NOMO-1 treated with dmso at 0.1 percent for 144 hours (cell line): Measurements from ENCODE around the gene PADI3.
"Not testable (repeated sequence)": the region's sequence is repeated elsewhere in the genome, so short reads cannot be mapped to it uniquely, and the experiment has no call there.

Experiments used
- DNase-seq: peaks from one replicate; lab custom pipeline; 2025; ENCODE audit not compliant: unreplicated experiment; lab: John Stamatoyannopoulos, UW

Gene PADI3

DNA sequence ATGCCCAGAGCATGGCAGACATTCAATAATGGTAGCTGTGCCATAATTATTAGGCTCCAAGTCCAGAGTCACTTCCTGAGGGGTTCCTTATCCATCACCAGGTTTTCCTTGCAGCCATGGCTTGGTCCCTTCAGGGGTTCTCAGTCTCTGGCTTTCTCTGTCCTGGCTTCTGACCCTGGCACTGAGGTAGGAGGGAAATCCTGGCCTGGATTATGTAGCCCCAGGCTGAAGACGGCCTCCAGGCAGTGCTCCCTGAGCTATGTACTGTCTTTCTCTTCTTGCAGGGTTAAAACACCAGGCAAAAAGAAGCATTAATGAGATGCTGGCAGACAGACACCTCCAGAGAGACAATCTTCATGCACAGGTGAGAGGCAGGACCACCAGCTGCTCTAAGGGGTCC is 9.5 kb upstream of the PADI3 start:
- peak; percentile 74 for DNase-seq

DNA sequence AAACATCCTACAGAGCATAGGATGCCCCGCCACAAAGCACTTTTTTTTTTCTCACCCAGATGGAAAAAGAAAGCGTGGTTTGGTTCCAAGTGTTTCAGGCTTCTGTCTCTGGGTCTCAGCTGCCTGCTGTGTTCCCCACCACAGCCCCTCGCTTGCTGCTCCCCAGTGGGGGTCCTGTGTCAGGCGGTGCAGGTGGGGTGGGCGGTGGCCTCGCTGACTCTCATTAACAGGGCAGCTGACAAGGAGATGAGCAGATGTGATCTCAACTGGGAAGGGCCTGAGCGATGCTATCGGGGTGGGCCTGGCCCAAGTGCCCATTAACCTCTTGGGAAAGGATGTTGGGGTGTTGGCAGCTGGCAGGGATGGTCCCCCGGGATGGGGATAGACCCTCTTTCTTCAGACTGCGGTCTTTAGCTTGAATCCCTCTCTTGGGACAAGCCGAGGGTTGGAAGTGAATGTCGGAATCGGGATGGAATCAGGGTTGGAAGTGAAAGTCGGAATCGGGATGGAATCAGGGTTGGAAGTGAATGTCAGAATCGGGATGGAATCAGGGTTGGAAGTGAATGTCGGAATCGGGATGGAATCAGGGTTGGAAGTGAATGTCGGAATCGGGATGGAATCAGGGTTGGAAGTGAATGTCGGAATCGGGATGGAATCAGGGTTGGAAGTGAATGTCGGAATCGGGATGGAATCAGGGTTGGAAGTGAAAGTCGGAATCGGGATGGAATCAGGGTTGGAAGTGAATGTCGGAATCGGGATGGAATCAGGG is 7.7 kb upstream of the PADI3 start:
- not testable (repeated sequence) for DNase-seq

DNA sequence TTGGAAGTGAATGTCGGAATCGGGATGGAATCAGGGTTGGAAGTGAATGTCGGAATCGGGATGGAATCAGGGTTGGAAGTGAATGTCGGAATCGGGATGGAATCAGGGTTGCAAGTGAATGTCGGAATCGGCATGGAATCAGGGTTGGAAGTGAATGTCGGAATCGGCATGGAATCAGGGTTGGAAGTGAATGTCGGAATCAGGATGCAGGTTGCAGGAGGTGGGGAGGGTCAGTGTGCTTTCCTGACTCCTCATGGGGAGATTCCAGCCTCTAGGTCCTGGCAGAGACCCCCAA is 7.2 kb upstream of the PADI3 start:
- DNase-seq = not testable (repeated sequence)

DNA sequence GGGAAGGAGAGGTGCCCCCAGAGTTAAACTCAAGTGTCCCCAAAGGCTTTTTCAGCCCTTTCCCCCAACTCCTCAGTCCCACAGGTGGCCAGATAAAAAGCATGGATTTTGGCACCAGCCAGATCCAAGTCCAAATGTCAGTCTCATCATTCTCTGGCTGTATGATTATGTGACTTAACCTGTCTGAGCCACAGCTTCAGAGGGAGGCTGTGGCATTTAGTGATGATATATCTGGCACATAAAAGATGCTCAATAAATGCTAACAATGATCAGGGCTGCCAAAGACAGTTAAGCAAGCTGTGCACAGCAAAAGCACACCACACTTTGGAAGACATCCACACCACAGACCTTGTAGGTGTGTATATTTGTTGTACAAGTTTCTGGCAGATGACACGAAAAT is 5.6 kb upstream of the PADI3 start:
- DNase-seq = no peak

DNA sequence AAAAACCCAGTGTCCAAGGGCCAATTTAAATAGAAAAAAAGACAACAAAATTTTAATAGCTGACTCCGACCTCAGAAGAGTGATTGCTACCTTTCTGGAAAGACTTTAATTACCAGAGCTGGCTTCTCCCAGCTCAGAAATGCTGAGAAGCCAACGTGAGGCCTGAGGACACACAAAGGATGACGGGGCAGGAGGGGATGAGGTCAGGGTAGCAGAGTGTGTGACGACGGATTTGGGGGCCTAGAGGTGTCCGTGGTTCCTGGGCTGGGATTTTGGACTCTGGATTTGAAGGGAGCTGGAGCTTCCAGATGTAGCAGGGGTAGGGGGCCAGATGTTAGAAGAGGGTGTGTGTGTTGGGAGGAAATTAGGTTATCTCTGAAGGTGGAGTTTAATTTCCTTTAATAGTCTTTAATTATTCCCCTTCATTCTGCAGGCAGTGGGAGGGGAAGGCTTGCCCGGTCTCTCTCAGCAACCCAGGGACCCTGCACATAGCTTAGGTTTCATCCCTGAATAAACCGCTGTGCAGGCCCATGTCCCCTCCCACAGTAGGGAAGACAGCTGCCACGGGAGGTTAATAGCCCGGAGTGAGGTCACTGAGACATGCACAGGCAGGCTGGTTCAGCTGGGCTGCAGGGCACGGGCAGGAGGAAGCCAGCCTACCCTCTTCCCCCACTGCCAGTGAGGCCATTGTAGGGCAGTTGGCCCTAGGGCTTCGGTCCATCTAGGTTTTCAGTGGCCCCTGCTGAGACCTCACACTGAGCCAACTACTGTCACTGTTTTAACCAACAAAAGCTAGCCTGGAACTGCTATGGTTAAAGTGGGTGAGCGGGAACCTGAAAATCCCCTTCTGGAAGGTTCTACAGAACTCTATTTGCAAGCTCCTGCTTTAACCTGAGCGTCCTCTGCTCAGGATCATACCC is 3.8 kb upstream of the PADI3 start:
- no peak for DNase-seq

DNA sequence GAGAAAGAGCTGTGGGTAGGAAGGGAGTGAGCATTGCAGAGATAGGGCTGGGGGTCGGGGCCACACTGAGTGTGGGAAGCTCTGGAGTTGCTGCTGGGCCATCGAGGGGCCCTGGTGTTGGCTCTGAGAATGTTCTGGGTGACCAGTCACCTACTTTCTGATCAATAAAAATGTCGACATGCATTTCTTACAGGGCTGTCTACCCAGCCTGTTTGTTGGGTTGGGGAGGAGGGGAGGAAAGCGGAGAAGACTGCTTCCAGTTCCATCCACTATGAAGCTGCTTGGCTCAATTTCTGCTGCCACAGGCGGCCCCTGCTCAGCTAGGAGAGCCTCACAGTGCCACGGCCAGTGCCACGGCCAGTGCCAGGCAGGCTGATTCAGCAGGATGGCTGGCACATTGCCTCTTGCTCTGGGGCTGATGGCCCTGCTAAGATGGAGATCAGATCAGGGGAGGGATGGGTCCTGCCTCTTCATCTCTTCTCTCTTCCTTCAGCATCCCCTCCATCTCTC is 3.0 kb upstream of the PADI3 start:
- no peak for DNase-seq

DNA sequence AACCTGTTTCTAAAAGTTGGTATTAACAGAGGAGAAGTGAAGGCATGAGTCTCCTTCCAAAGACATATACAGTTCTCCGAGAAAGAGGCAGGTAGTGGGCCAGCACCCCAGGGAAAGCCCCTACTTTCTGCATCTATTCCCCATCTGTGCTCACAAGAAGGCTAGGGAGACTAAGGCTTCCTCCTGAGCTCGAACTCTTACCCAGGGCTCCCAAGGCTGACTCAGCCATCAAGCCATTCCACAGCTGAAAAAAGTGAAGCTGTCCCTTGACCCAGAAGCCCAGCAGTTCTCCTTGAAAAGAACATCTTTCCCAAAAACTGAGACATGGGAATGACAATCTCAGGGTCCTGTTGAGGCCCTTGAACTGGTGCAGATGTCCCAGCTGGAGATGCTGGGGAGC is 1.9 kb upstream of the PADI3 start:
- DNase-seq = no peak

DNA sequence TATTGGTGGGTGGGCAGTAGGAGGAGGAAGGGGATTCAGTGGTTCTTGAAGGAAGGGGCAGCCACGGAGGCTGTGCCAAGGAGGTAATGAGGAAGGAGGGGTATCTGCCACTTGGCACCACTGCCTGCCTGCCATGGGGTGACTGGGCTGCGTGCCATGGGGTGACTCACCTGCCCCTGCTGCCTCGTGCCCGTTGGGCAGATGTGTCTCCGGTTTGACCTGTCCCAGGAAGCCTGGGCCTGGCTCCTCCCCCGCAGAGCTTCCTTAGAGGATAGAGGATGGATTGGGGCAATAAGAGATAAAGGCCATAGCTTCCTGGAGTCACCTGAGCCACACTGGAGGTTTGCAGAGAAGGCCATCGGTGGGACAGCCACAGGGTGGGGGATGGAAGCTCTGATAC is 1.7 kb downstream of the PADI3 start:
- no peak for DNase-seq

DNA sequence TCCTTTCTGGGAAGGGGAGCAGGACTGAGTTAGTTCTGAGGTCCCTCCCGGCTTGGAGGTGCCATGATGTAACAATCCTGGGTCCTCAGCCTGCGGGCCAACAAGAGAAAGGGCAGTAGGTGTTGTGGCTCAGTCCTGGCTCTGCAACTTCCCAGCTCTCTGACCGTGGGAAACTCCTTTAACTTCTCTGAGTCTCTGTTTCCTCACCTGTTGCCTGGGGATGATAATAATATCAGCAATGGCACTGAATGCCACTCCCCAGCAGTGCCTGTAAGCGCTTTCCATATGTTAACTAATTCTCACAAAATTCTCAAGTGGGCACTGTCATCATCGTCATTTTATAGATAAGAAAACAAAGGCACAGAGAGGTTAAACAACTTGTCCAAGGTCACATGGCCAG is 2.3 kb downstream of the PADI3 start:
- DNase-seq = no peak

DNA sequence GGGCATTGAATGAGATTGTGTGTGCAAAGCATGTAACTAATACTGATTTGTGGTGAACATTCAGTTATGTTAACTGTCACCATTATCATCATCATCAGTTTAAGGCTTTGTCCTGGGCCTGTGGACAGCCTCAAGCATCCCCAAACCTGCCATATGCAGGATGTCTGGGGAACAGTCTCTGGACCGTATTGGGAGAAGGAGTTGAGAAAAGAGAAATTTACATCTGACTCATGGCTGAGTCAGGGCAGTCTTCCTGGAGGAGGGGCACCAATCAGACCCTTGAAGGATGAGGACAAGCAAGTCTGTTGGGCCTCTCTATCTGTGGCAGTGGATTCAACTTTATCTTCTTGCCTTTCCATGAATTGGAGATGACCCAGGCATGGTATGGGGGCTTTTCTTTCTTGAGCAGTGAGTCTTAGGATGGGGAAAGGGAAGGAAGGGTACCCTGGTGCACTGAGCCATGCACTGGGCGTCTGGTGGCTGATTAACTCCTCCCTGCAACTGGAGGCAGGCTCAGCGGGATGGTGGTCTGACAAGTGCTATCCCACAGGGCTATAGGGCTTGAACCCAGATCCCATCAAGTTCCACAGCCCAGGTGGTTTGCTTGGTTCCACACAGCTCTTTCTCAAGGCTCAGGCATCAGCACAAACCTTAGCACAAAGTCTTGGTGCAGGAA is 2.9 kb downstream of the PADI3 start:
- no peak for DNase-seq

DNA sequence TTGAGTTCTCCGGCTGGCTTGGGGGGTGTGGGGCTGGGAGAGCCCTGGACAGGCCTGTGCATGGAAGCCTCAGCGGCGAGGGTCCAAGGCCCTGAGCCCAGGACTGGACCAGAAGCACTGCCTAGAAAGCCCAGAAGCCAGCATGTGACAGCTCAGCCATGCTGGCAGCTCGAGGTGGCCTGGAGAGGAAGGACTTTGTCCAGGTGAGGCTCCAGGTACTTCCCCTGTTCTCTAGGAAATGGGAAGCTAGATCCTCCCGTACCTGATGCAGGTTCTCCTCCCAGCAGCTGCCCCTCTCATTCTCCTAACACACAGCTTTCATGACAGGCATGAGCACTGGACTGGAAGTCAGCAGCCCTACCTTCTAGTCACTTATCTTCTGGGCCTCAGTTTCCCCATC is 6.4 kb downstream of the PADI3 start:
- DNase-seq = no peak

DNA sequence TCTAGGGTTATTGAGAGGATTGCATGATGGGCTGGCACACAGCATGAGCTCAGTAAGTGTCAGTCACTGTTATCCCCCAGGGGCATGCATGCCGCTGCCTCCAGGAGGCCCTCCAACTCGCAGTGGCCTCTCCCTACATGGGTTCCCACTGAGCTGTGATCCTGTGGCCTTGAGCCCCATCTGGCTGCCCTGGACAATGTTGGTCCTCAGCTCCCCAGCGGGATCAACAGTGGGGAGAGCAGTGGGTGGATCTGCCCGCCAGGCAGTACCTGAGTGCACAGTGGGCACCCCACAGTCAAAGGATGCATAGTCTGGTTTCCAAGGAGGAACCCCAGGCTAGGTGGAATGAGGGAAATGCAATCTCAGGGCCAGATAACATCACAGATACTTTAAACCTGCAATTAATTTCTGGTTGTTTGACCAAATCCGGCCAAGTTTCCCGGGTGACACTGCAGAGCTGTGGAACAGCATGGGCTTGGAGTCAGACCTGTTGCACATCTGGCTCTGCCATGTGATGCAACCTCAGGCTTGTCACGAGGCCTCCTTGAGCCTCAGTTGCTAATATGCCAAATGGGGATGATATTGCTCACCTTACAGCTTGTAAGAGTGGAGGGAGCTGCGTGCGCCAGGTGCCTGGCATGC is 9.3 kb downstream of the PADI3 start:
- DNase-seq = no peak

DNA sequence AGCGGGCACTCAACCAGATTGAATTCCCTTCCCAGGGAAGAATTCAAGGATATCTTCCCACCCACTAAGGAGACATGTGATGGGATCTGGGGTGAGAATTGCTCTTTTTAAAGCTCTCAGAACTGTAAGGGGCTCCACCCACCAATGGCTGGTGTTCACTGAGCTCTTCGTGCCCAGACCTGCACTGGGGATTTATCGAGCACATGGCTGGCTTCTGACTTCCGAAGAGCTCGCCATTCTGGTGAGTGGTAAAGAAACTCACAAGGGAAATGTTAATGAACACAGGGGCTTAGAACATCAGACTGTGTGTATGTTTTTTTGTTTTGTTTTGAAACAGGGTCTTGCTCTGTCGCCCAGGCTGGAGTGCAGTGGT is 9.8 kb downstream of the PADI3 start:
- DNase-seq = no peak

DNA sequence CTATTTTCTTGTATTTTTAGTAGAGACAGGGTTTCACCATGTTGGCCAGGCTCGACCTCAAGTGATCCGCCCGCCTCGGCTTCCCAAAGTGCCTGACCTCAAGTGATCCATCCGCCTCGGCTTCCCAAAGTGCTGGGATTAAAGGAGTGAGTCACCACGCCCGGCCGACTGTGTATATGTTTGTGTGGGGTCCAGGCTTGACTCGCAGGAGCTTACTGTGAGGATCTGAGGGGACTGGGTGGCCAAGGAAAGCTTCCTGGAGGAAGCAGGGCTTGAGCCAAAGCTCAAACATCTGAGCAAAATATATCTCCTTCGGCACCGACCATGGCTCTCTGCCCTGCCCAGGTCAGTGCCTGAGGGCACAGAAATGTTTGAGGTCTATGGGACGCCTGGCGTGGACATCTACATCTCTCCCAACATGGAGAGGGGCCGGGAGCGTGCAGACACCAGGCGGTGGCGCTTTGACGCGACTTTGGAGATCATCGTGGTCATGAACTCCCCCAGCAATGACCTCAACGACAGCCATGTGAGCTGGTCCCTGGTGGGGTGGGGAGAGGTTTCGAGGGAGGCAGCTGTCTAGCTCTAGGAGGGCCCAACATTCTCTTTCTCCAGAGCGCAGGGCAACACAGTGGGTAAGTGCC is 10.5 kb downstream of the PADI3 start:
- DNase-seq = no peak

DNA sequence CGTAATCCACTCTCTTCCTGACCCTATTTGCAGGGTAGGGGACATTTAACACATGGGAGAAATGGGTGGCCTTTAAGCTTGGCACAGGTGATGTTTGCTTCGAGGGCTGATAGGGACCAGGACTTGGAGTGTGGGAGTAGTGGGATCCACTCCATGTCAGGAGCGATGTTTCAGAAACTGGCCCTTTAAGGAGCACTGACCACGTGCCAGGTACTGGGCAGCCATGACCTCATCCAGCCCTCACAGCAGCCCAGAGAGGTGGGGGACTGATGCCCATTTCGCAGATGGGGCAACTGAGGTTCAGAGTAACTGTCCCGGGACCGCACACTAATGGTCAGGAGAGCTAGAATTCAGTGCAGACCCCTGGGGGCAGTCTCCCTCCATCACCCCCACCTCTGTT is 11.4 kb downstream of the PADI3 start:
- no peak for DNase-seq

DNA sequence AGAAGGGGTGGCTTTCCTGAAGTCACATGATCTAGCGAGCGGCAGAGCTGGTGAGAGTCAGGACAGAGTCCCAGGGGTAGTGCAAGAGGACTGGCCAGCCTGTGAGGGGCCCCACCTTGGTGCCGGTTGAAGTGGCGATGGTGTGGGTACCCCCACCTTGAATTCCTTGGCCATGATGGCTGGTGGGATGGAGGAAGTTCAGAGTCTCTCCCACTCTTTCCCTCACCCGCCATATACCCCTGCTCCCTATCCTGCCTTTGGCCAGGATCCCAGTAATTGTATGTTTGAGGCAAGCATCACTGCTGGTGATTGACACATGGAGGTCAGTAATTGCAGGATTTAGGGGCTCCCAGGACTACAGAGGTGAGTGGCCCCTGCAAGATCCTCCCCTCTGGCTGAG is 11.8 kb downstream of the PADI3 start:
- DNase-seq = no peak

DNA sequence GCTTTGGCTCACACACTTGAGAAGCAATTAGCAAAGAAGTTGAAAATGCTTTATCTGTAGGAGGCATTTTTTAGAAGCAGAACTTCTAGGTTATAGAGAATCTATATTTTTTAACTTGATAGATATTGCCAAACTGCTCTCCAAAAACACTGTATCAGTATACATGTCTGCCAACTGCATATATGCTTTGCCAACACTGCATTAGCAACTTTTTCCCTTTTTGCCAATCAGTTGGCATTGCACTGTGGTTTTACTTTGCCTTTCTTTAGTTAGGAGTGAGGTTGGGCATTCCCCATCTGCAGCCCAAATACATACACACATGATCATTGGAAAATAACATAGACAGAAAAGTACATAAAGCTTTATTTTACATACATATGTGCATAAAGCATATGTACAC is 15.0 kb downstream of the PADI3 start:
- no peak for DNase-seq

DNA sequence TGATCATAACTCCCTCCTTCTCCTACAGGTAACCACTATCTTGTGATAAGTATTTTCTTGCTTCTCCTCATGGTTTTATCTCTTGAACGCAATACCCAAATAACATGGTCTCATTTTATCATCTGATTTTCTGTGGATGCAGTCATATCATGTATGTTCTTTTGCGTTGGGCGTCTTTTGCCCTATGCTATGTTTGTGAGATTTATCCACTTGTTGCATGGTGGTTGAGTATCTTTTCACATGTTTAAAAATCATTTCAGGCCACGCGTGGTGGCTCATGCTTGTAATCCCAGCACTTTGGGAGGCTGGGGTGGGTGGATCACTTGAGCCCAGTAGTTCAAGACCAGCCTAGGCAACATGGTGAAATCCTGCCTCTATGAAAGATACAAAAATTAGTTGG is 15.6 kb downstream of the PADI3 start:
- DNase-seq = no peak

DNA sequence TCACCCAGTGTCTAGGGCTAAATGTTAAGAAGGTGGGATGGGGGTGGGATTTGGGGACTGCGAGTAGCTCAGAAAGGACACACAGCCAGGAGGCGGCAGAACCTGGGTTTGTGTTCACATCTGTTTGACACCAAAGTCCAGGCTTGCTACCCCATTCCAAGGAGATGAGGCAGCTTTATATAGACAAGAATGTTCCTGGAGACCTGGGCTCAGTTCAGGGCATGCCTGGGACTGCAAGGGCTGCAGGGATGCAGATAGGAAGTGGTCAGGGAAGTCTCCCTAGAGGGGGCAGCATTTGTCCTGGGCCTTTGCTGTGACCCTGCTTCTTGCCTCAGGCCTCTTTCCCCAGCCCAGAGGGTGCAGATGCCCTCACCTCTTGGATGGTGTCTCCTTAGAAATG is 16.3 kb downstream of the PADI3 start:
- no peak for DNase-seq

DNA sequence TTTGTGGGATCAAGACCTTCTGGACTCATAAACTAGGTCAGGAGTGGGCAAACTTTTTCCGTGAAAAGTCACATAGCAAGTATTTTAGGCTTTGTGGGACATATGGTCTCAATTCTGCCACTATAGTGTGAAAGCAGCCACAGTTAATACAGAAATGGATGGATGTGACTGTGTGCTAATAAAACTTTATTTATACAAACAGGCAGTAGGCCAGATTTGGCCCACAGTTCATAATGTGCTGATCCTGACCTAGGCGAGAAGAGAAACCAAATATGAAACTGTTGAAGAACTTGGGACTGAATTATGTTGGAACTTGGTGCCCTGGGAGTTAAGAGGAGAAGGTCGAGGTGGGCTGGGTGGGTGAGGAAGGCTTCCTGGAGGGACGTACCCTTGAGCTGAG is 17.1 kb downstream of the PADI3 start:
- DNase-seq = no peak
